ENCODE data around the gene SAYSD1. TPM values are rescaled to one million over a fixed set of nuclear protein-coding genes. Genes with fewer than 3 reads are reported as not detected.

SAYSD1 gene, protein sequence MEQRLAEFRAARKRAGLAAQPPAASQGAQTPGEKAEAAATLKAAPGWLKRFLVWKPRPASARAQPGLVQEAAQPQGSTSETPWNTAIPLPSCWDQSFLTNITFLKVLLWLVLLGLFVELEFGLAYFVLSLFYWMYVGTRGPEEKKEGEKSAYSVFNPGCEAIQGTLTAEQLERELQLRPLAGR
- total RNA-seq, result 10.5 and 11.3 TPM in 2 replicates

DNA sequence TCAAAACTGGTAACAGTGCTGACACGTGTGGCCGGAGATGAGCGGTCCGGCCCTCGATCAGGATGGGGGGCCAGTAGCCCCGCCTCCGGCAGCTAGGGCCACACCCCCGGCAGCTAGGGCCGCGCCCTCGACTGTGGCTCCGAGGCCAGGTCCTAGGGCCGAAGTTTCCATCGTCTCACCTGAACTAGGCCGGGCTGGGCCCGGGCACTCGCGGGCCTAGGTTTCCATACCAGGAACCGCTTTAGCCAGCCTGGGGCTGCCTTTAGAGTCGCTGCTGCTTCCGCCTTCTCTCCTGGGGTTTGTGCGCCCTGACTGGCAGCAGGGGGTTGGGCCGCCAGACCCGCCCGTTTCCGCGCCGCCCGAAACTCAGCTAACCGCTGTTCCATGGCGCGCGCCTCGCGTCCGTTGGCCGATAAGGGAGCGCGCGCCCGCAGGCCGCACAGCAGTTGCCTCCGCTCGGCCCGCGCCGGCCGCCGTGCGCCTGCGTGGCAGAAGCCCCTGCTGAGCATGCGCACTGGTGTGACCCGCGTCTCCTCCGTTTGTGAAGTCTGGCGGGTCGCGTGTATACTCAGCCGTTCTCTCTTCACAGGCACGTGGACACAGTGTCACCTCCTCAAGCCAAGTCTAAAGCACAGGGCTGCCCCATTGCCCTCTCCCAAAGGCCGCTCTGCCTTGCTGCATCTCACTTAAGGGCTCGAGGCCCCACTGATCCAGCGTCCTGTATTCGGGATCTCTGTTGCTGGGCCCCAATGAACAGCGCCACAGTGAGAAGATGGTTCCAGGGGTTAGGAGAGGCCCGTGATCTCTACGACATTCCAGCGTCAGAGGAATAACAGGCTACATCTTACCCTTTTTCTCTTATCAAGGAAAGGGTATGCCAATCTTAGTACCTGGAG, at the start of gene SAYSD1:
Gene SAYSD1 (minus strand): TSS at position 483 of the 896 bp plus-strand sequence. CDS start 97 bp downstream, at position 386.
- peak within 1 kb of the TSS; percentile 68 for H3K4me3 ChIP-seq (ENCODE audit: low read depth, low read length)
- TF ChIP-seq, protein P1, sequence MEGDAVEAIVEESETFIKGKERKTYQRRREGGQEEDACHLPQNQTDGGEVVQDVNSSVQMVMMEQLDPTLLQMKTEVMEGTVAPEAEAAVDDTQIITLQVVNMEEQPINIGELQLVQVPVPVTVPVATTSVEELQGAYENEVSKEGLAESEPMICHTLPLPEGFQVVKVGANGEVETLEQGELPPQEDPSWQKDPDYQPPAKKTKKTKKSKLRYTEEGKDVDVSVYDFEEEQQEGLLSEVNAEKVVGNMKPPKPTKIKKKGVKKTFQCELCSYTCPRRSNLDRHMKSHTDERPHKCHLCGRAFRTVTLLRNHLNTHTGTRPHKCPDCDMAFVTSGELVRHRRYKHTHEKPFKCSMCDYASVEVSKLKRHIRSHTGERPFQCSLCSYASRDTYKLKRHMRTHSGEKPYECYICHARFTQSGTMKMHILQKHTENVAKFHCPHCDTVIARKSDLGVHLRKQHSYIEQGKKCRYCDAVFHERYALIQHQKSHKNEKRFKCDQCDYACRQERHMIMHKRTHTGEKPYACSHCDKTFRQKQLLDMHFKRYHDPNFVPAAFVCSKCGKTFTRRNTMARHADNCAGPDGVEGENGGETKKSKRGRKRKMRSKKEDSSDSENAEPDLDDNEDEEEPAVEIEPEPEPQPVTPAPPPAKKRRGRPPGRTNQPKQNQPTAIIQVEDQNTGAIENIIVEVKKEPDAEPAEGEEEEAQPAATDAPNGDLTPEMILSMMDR (IDR thresholded peaks at IDR 0.05; ENCODE audit: insufficient read depth, low read length, poor library complexity, severe bottlenecking), result no peak

DNA sequence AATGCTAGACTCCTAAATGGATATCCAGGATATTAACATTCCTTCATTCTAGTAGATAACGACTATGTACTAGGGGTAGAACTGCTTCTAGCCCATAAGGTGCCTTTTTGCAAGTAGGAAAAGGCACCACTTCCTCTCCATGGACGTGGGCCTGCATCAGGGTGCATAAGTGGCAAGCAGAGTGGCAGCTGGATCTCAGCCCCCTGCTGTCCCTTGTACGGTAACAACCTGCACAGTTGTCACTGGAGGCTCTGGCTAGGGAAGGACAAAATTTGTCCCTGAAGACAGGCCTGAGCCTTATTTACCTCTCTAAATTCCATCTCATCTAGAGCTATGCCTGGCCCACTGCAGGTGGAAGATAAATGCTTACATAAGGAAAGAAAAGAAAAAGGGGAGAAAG, 42.5 kb upstream of the SAYSD1 start:
- H3K36me3 ChIP-seq (ENCODE audit: control insufficient read depth, insufficient read depth, low read length), result no peaks in the 10 kb centered on the region
- no peak for DNase-seq (ENCODE audit: low read depth)
- TF ChIP-seq, protein P1 (IDR thresholded peaks at IDR 0.05; ENCODE audit: insufficient read depth, low read length, poor library complexity, severe bottlenecking), result no peak
- no peaks in the 10 kb centered on the region for H3K27me3 ChIP-seq (ENCODE audit: control insufficient read depth, insufficient read depth, low read length)
- H3K4me3 ChIP-seq (ENCODE audit: low read depth, low read length), result no peak overlapping the region

More for the DNA sequence above, at the start of gene SAYSD1:
- Histone ChIP-seq H3K27me3 (ENCODE audit: control insufficient read depth, insufficient read depth, low read length) (no peaks in the 10 kb centered on the region), H3K36me3 (ENCODE audit: control insufficient read depth, insufficient read depth, low read length) (no peaks in the 10 kb centered on the region)
- peak; percentile 67 for DNase-seq (ENCODE audit: low read depth)

DNA sequence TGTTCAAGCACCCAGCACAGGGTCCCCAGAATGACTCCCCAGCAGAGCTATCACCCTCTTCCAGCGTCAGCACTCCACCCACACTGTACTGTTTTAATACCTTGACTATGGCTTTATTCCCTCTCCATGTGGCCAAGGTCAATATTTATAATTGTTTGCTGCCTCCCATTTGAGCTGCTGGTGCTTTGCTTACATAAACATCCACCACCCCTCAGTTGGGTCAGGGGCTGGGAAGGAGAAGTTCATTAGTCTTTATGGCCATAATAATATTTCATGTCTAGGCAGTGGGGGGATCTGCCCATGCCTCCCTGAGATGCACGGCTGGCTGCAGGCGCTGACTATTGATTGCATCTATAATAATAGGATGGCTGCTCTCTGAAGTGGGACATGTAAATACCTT, 41.8 kb upstream of the SAYSD1 start:
- Histone ChIP-seq H3K27me3 (ENCODE audit: control insufficient read depth, insufficient read depth, low read length) (no peaks in the 10 kb centered on the region), H3K36me3 (ENCODE audit: control insufficient read depth, insufficient read depth, low read length) (no peaks in the 10 kb centered on the region), H3K4me3 (ENCODE audit: low read depth, low read length) (no peak overlapping the region)
- DNase-seq (ENCODE audit: low read depth), result no peak
- TF ChIP-seq, protein P1 (IDR thresholded peaks at IDR 0.05; ENCODE audit: insufficient read depth, low read length, poor library complexity, severe bottlenecking), result no peak

DNA sequence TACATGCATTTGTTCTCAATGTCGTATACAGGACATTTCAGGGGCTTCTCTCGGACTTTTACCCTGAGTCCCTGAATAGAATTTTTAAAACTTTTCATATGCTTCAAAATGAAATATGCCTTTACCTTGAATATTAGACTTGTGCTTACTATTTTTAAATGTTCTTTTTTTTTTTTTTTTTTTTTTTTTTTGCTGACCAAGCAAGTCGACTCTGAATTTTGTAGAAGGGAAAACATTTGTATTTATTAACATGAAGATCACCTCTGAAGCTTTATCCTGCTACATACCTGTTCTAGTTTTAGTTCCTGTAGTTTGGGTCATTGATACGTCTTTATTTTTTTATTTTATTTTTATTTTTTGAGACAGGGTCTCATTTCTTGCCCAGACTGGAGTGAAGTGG, 39.7 kb upstream of the SAYSD1 start:
- TF ChIP-seq, protein P1 (IDR thresholded peaks at IDR 0.05; ENCODE audit: insufficient read depth, low read length, poor library complexity, severe bottlenecking), result no peak
- H3K4me3 ChIP-seq (ENCODE audit: low read depth, low read length), result no peak overlapping the region
- H3K36me3 ChIP-seq (ENCODE audit: control insufficient read depth, insufficient read depth, low read length), result no peaks in the 10 kb centered on the region
- no peaks in the 10 kb centered on the region for H3K27me3 ChIP-seq (ENCODE audit: control insufficient read depth, insufficient read depth, low read length)
- DNase-seq (ENCODE audit: low read depth), result no peak

DNA sequence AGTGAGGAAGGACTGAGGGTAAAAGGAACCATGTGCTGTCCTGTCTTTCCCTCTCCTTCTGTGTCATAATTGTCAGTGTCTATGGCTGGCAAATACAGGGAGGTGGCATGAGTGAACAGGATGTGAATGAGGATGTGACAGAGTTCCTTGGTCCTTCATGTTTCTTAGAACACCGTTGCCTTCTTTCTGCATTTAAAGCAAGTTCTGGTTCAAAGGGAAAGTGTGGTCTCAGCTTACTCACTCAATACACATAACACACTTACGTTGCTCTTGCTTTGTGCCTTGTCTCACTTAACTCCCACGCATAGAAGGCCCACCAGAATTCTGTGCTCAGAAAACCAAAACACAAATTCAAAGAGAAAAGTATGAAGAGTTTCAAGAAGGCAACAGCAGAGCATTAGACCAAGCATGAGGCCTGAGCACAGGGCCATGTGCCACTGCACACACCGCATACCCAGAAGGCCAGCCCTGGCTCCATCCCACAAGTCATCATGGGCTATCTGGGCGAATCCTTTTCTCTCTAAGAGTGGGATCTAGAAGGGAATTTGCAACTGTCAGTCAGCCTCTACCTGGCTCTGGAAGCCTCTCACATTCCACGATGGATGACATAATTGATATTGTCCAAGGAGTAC, 38.9 kb upstream of the SAYSD1 start:
- H3K27me3 ChIP-seq (ENCODE audit: control insufficient read depth, insufficient read depth, low read length), result no peaks in the 10 kb centered on the region
- H3K4me3 ChIP-seq (ENCODE audit: low read depth, low read length), result no peak overlapping the region
- DNase-seq (ENCODE audit: low read depth), result no peak
- no peaks in the 10 kb centered on the region for H3K36me3 ChIP-seq (ENCODE audit: control insufficient read depth, insufficient read depth, low read length)
- TF ChIP-seq, protein P1 (IDR thresholded peaks at IDR 0.05; ENCODE audit: insufficient read depth, low read length, poor library complexity, severe bottlenecking), result no peak
